Measurements from ENCODE around the gene PAPSS1.

DNA sequence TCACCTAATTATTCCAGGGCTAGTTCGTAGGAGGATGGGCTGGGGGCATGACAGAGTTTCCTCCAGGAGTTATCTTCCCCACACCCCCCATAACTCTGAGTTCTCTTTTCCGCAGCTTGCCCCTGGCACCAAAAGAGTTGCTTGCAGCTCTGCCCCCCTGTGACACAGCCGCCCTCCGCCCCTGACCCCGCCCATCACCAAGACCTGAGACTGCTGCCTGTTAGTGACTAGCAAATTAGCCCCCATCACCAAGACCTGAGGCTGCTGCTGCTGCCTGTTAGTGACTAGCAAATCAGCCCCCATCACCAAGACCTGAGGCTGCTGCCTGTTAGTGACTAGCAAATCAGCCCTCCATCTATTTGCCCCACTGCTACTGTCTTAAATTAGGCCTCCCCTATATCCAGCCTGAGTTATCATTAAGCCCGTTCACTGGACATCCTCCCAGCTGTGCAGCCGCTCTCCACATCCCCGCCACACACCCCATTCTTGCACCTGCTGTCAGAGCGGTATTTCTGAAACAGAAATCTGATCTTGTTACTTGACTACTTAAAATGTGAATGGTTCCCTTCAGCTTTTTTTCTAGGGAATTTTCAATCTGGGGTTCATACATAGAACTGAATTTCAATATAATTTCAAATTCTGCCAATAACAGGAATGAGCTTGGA, 1.5 kb upstream of the PAPSS1 start:
- TF ChIP-seq, protein P1, sequence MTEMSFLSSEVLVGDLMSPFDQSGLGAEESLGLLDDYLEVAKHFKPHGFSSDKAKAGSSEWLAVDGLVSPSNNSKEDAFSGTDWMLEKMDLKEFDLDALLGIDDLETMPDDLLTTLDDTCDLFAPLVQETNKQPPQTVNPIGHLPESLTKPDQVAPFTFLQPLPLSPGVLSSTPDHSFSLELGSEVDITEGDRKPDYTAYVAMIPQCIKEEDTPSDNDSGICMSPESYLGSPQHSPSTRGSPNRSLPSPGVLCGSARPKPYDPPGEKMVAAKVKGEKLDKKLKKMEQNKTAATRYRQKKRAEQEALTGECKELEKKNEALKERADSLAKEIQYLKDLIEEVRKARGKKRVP (CRISPR knock-in tag; IDR thresholded peaks at IDR 0.05): no peak
- TF ChIP-seq, protein P2, sequence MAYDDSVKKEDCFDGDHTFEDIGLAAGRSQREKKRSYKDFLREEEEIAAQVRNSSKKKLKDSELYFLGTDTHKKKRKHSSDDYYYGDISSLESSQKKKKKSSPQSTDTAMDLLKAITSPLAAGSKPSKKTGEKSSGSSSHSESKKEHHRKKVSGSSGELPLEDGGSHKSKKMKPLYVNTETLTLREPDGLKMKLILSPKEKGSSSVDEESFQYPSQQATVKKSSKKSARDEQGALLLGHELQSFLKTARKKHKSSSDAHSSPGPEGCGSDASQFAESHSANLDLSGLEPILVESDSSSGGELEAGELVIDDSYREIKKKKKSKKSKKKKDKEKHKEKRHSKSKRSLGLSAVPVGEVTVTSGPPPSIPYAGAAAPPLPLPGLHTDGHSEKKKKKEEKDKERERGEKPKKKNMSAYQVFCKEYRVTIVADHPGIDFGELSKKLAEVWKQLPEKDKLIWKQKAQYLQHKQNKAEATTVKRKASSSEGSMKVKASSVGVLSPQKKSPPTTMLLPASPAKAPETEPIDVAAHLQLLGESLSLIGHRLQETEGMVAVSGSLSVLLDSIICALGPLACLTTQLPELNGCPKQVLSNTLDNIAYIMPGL (CRISPR knock-in tag; IDR thresholded peaks at IDR 0.05): no peak
- TF ChIP-seq MEF2A (IDR thresholded peaks at IDR 0.05; ENCODE audit: control insufficient read depth, low read depth, low read length) (no peak), CHD4 (IDR thresholded peaks at IDR 0.05; ENCODE audit: insufficient read depth, insufficient replicate concordance, low read depth, low read length, poor library complexity, severe bottlenecking) (no peak), POLR2A (conservative IDR thresholded peaks at IDR 0.05) (no peak)

All from K562 (cell line).